ENCODE data around the gene SUGP1. TPM values are rescaled to one million over a fixed set of nuclear protein-coding genes. Genes with fewer than 3 reads are reported as not detected.

The SUGP1 gene
- polyA plus RNA-seq, 1 donor (not counting 4 experiments of a cell fraction or from before 2014, with no cell fraction given): 28.6 TPM

DNA sequence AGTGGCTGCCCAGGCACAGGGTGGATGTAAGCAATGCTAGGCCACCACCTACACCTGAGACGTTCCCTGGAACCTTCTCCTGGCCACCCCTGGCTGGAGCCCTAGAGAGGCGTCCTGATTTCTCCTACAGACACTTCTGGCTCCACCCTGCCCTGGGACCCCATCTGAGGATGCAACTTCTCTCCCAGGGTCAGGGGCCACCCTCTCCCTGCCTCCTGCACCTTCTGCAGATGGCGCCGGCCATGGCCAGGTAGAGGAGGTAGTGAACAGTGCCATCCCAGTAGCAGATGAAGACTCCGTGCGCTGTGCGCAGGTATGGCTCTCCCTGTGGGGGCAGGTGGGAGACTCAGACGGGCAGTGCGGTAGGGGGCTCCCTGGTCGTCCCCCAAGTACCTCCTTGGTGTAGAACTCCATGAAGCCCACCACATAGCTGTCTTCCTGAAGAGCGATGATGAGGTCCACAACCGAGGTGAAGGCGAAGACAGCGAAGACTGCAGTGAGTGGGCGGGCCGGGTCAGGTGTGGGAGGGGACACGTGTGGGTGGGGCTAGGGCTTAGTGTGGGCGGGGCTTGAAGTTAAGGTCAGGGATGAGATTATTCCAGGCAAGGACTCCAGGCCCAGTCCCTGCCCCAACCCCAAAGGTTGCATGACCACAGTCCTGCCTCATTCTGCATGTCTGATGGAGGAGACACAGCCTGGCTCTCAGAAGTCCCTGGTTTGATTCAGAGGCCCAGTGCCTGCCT, 50.2 kb downstream of the SUGP1 start:
- Histone ChIP-seq H3K4me1 (ENCODE audit: control insufficient read depth, extremely low read depth, insufficient read depth, low read length) (no peaks in the 10 kb centered on the region), H3K9me3 (ENCODE audit: control insufficient read depth, low read depth, low read length) (no peaks in the 10 kb centered on the region), H3K36me3 (ENCODE audit: control insufficient read depth in 2 of 2, extremely low read depth in 1 of 2, insufficient read depth in 2 of 2, low read length in 2 of 2) (no peaks in the 10 kb centered on the region), H3K27me3 (ENCODE audit: control insufficient read depth, extremely low read depth, insufficient read depth, low read length) (peaks cover 16% of the 10 kb centered on the region), H3K27ac (ENCODE audit: control insufficient read depth, insufficient read depth, low read length) (no peak overlapping the region), H3K4me2 (ENCODE audit: control insufficient read depth, extremely low read depth, insufficient read depth, low read depth, low read length) (no peak overlapping the region), H3K4me3 (ENCODE audit: control insufficient read depth in 2 of 3, extremely low read depth in 1 of 3, insufficient read depth in 2 of 3, low read depth in 1 of 3, low read length in 3 of 3) (no peak overlapping the region), H4K20me1 (ENCODE audit: control insufficient read depth, extremely low read depth, insufficient read depth, low read length) (no peaks in the 10 kb centered on the region), H2AFZ (ENCODE audit: control insufficient read depth, low read length) (no peak overlapping the region), H3K9me1 (ENCODE audit: control insufficient read depth, extremely low read depth, insufficient read depth, low read length) (no peaks in the 10 kb centered on the region), H3K79me2 (ENCODE audit: control insufficient read depth, insufficient read depth, low read length) (no peaks in the 10 kb centered on the region), H3K9ac (ENCODE audit: control insufficient read depth, extremely low read depth, insufficient read depth, low read length) (no peak overlapping the region)
- DNase-seq (ENCODE audit: low read depth, low spot score) (no peak), FAIRE-seq (no peak)
- dilution Hi-C loops (cut with MboI; ENCODE audit: extremely low pct_ligation_motif_present, low sequenced_read_pairs): no loop called here
- no peak for TF ChIP-seq EZH2 (IDR thresholded peaks at IDR 0.05; ENCODE audit: low read length)
- no peak for TF ChIP-seq CTCF (optimal IDR thresholded peaks at IDR 0.05 in 1 of 3, IDR thresholded peaks at IDR 0.05 in 1 of 3, conservative IDR thresholded peaks at IDR 0.05 in 1 of 3; ENCODE audit: extremely low read depth in 1 of 3, insufficient read depth in 2 of 3, low read length in 3 of 3)

- no peak for FAIRE-seq
- H3K79me2 ChIP-seq (ENCODE audit: control insufficient read depth, insufficient read depth, low read length): no peaks in the 10 kb centered on the region
- no peaks in the 10 kb centered on the region for H3K4me1 ChIP-seq (ENCODE audit: control insufficient read depth, extremely low read depth, insufficient read depth, low read length)
- no peak overlapping the region for H3K4me3 ChIP-seq (ENCODE audit: control insufficient read depth in 2 of 3, extremely low read depth in 1 of 3, insufficient read depth in 2 of 3, low read depth in 1 of 3, low read length in 3 of 3)
- no peak for DNase-seq (ENCODE audit: low read depth, low spot score)
- H3K9me1 ChIP-seq (ENCODE audit: control insufficient read depth, extremely low read depth, insufficient read depth, low read length): no peaks in the 10 kb centered on the region
- H3K4me2 ChIP-seq (ENCODE audit: control insufficient read depth, extremely low read depth, insufficient read depth, low read depth, low read length): no peak overlapping the region
- H3K27ac ChIP-seq (ENCODE audit: control insufficient read depth, insufficient read depth, low read length): no peak overlapping the region
- H3K9ac ChIP-seq (ENCODE audit: control insufficient read depth, extremely low read depth, insufficient read depth, low read length): no peak overlapping the region
- no peaks in the 10 kb centered on the region for H3K9me3 ChIP-seq (ENCODE audit: control insufficient read depth, low read depth, low read length)
- dilution Hi-C loops (cut with MboI; ENCODE audit: extremely low pct_ligation_motif_present, low sequenced_read_pairs): no loop called here
- peaks cover 22% of the 10 kb centered on the region for H3K27me3 ChIP-seq (ENCODE audit: control insufficient read depth, extremely low read depth, insufficient read depth, low read length)
- TF ChIP-seq EZH2 (IDR thresholded peaks at IDR 0.05; ENCODE audit: low read length) (no peak), CTCF (optimal IDR thresholded peaks at IDR 0.05 in 1 of 3, IDR thresholded peaks at IDR 0.05 in 1 of 3, conservative IDR thresholded peaks at IDR 0.05 in 1 of 3; ENCODE audit: extremely low read depth in 1 of 3, insufficient read depth in 2 of 3, low read length in 3 of 3) (no peak)
- no peaks in the 10 kb centered on the region for H4K20me1 ChIP-seq (ENCODE audit: control insufficient read depth, extremely low read depth, insufficient read depth, low read length)
- no peak overlapping the region for H2AFZ ChIP-seq (ENCODE audit: control insufficient read depth, low read length)
- H3K36me3 ChIP-seq (ENCODE audit: control insufficient read depth in 2 of 2, extremely low read depth in 1 of 2, insufficient read depth in 2 of 2, low read length in 2 of 2): no peaks in the 10 kb centered on the region
These were observed 51.6 kb downstream of the SUGP1 start for GRCh38 chr19:19268453-19269385.
